SK-MEL-5 (cell line): ENCODE measurements around the gene TTLL1. TPM values are rescaled to one million over a fixed set of nuclear protein-coding genes. Genes with fewer than 3 reads are reported as not detected.

Experiments used
- DNase-seq: peaks from one replicate; pipeline ENCODE4 v3.0.0-alpha.2; 2016; ENCODE audit warnings: low read depth, low spot score
- in situ Hi-C: cut with HindIII; loops from 2 replicates; pipeline ENCODE4 v1.10.0; 2016; ENCODE audit warnings: low sequenced_read_pairs, high pct_unique_total_duplicates, low pct_unique_long_range_greater_than_20kb
- polyA plus RNA-seq, 2 experiments: library from polyadenylated mRNA; depleted of rRNA; stranded (reverse); fragments of >200 nt; gene quantifications; 2 replicates each; pipeline ENCODE4 v1.2.3, GENCODE V29; 2015
- total RNA-seq: library from RNA; depleted of rRNA; stranded (reverse); fragments of >200 nt; shearing (Covaris generic); gene quantifications from 2 replicates; pipeline ENCODE4 v1.2.3, GENCODE V29; 2014; rRNA removed

The TTLL1 gene
- total RNA-seq = 5.8 and 6.2 TPM in 2 replicates
- 7.6 TPM in 2 replicates for polyA plus RNA-seq (2015; cell fraction: cytosol; rRNA removed)
- 1.7 and 2.3 TPM in 2 replicates for polyA plus RNA-seq (2015; cell fraction: nucleus; rRNA removed)

GRCh38 chr22:43088984-43089717 lies at the start of gene TTLL1:
Gene TTLL1 (minus strand): TSS chr22:43089391. CDS start chr22:43075586, 13,805 bp downstream.
- in situ Hi-C loops = no loop called here

GRCh38 chr22:43136801-43137200 lies 47.6 kb upstream of the TTLL1 start:
- in situ Hi-C loops = no loop called here
- no peak for DNase-seq

More at GRCh38 chr22:43088984-43089717, at the start of gene TTLL1:
- DNase-seq = peak; percentile 91

- DNase-seq = peak; percentile 68
- in situ Hi-C loops = no loop called here
These were observed 47.1 kb upstream of the TTLL1 start for GRCh38 chr22:43136255-43136654.

- DNase-seq = no peak
- in situ Hi-C loops = no loop called here
These were observed 46.4 kb upstream of the TTLL1 start for GRCh38 chr22:43135565-43135964.

- DNase-seq = no peak
- in situ Hi-C loops = no loop called here
These were observed 45.4 kb upstream of the TTLL1 start for GRCh38 chr22:43134553-43134952.

GRCh38 chr22:43133401-43133800 lies 44.2 kb upstream of the TTLL1 start:
- in situ Hi-C loops = no loop called here
- DNase-seq = no peak

GRCh38 chr22:43131773-43132501 lies 42.7 kb upstream of the TTLL1 start:
- no peak for DNase-seq
- in situ Hi-C loops = no loop called here

GRCh38 chr22:43129426-43130425 lies 40.5 kb upstream of the TTLL1 start:
- no peak for DNase-seq
- in situ Hi-C loops = no loop called here

GRCh38 chr22:43128928-43129424 lies 39.8 kb upstream of the TTLL1 start:
- DNase-seq = no peak
- in situ Hi-C loops = no loop called here

GRCh38 chr22:43128116-43128515 lies 38.9 kb upstream of the TTLL1 start:
- in situ Hi-C loops = no loop called here
- no peak for DNase-seq

- in situ Hi-C loops = no loop called here
- DNase-seq = no peak
These were observed 38.1 kb upstream of the TTLL1 start for GRCh38 chr22:43127166-43127908.

- no peak for DNase-seq
These were observed 37.4 kb upstream of the TTLL1 start for GRCh38 chr22:43126501-43127165.

GRCh38 chr22:43118953-43119458 lies 29.8 kb upstream of the TTLL1 start:
- no peak for DNase-seq
- in situ Hi-C loops = no loop called here

More at GRCh38 chr22:43126501-43127165, 37.4 kb upstream of the TTLL1 start:
- in situ Hi-C loops = no loop called here

GRCh38 chr22:43118024-43118849 lies 29.0 kb upstream of the TTLL1 start:
- in situ Hi-C loops = no loop called here

GRCh38 chr22:43116932-43117331 lies 27.7 kb upstream of the TTLL1 start:
- in situ Hi-C loops = no loop called here
- no peak for DNase-seq

More at GRCh38 chr22:43118024-43118849, 29.0 kb upstream of the TTLL1 start:
- DNase-seq = no peak
